GM12874 (cell line): ENCODE measurements around the gene KCNC4.

Experiments
- CTCF ChIP-seq: IDR thresholded peaks from 2 replicates; pipeline ENCODE4 v1.5.1; 2011; ENCODE audit warnings: low read depth, mild to moderate bottlenecking, control low read depth, low read length, moderate library complexity; ENCODE audit not compliant: insufficient read depth

Gene KCNC4

DNA sequence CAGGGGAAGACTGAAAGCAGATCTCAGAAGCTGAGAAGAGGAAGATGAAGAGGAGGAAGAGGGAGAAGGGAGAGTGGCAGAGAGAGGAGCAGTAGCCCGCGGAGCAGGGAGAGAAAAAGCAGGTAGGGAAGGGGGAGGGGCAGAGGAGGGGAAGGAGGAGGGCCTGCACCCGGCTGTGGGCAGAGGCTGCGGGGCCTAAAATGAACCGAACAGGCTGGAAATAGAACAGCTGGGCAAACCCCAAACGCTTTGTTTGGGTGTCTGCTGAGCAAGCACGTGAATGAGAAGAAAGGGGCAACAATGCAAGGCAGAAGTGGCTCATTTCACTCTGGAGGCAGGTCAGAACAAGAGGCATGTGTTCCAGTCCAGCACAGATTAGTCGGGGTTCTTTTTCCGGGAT lies 33.5 kb downstream of the KCNC4 start:
- TF ChIP-seq CTCF = no peak

- TF ChIP-seq CTCF = no peak
These were observed 35.9 kb downstream of the KCNC4 start for GRCh38 chr1:110245876-110246620.

GRCh38 chr1:110248746-110249145 lies 38.6 kb downstream of the KCNC4 start:
- no peak for TF ChIP-seq CTCF

DNA sequence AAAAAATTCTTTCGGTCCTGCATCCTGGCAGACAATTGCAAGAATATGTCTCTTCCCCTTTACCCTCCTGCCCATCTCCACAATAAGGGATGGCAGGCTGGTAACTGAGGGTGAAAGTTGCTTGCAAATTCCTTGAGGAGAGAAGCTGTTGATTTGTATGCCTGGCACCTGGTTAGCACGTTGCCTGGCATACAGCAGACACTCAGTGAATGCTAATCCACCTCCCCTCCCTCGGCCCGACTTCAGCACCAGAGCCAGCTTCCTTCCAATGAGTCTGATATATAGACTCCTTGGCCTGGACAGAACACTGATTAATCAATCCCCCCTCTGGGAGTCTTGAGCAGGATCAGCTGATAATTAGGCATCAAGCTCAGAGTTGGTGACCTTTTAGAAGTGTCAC lies 39.1 kb downstream of the KCNC4 start:
- no peak for TF ChIP-seq CTCF

GRCh38 chr1:110250008-110250407 lies 39.9 kb downstream of the KCNC4 start:
- no peak for TF ChIP-seq CTCF

- no peak for TF ChIP-seq CTCF
These were observed 40.6 kb downstream of the KCNC4 start for GRCh38 chr1:110250749-110251148.

DNA sequence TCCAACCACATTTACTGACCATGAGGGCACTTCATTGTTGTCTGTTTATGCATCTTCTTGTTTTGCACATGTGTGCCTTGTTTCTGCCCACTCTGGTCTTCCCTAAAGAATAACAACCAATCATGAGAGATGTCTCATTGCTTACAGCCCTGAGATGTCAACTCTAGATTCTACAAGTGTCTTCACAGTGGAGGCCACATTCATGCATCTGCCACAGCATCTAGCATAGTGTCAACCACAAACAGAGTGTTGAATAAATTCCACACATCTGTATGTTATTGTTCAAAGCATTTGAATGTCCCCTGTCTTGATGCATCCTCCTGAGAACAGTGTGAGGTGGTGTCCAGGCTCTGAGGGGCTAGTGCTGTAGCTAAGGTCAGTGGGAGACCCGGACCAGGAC lies 43.1 kb downstream of the KCNC4 start:
- TF ChIP-seq CTCF = no peak
